C4-2B (cell line): Measurements from ENCODE around the gene RSPO4.
"Not testable (repeated sequence)": the region's sequence is repeated elsewhere in the genome, so short reads cannot be mapped to it uniquely, and the experiment has no call there.

Source experiments
- CTCF ChIP-seq: fragments of 450-650 bp; conservative IDR thresholded peaks from 2 replicates; pipeline ENCODE4 v1.5.1; 2017; ENCODE audit warnings: mild to moderate bottlenecking
- ZFX ChIP-seq: fragments of 450-650 bp; IDR thresholded peaks from 2 replicates; pipeline ENCODE4 v1.6.1; 2017

DNA sequence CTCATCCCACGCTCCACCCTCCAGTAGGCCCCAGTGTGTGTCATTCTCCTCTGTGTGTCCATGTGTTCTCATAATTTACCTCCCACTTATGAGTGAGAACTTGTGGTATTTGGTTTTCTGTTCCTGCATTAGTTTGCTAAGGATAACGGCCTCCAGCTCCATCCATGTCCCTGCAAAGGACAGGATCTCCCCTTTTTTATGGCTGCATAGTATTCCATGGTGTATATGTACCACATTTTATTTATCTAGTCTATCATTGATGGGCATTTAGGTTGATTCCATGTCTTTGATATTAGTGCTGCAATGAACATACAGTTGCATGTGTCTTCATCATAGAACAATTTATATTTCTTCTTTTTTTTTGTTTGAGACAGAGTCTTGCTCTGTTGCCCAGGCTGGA, 24.1 kb upstream of the RSPO4 start:
- TF ChIP-seq ZFX, CTCF: not testable (repeated sequence)
